HCT116 (cell line): ENCODE results near the gene DENND6A.

Source experiments
- ELF1 ChIP-seq: IDR thresholded peaks from 2 replicates; pipeline ENCODE4 v1.6.1; 2012; ENCODE audit warnings: low read depth, borderline replicate concordance
- EZH2 ChIP-seq: fragments of 200-600 bp; sonication (generic); IDR thresholded peaks from 2 replicates; pipeline ENCODE4 v1.6.1; 2017; ENCODE audit warnings: antibody characterized with exemption, mixed run types
- EZH2phosphoT487 ChIP-seq: fragments of 200-600 bp; IDR thresholded peaks from 2 replicates; pipeline ENCODE4 v1.6.1; 2018; ENCODE audit warnings: antibody characterized with exemption, borderline replicate concordance
- FOSL1 ChIP-seq: IDR thresholded peaks from 2 replicates; pipeline ENCODE4 v1.6.1; 2012; ENCODE audit warnings: low read depth
- JUND ChIP-seq: IDR thresholded peaks from 2 replicates; pipeline ENCODE4 v1.6.1; 2012
- POLR2A ChIP-seq: IDR thresholded peaks from 2 replicates; pipeline ENCODE4 v1.7.0; 2011; ENCODE audit warnings: borderline replicate concordance; ENCODE audit not compliant: insufficient read depth, insufficient read length; ENCODE audit errors: extremely low read depth
- POLR2AphosphoS5 ChIP-seq: IDR thresholded peaks from 2 replicates; pipeline ENCODE4 v1.6.1; 2011; ENCODE audit warnings: mild to moderate bottlenecking, low read depth, low read length, moderate library complexity
- RAD21 ChIP-seq: IDR thresholded peaks from 2 replicates; pipeline ENCODE4 v1.6.1; 2012; ENCODE audit warnings: low read depth, mild to moderate bottlenecking
- SP1 ChIP-seq: IDR thresholded peaks from 2 replicates; pipeline ENCODE4 v1.6.1; 2012; ENCODE audit warnings: low read depth
- SRF ChIP-seq: IDR thresholded peaks from 2 replicates; pipeline ENCODE4 v1.6.1; 2012; ENCODE audit warnings: low read depth
- YY1 ChIP-seq: IDR thresholded peaks from 2 replicates; pipeline ENCODE4 v1.6.1; 2011; ENCODE audit warnings: low read length, low read depth, moderate library complexity, mild to moderate bottlenecking; ENCODE audit not compliant: insufficient replicate concordance; ENCODE audit errors: extremely low read depth
- ZBTB33 ChIP-seq: IDR thresholded peaks from 2 replicates; pipeline ENCODE4 v1.6.1; 2011; ENCODE audit warnings: mild to moderate bottlenecking, low read length, moderate library complexity; ENCODE audit not compliant: insufficient replicate concordance; ENCODE audit errors: extremely low read depth
- ZFX ChIP-seq: fragments of 450-650 bp; IDR thresholded peaks from 2 replicates; pipeline ENCODE4 v1.6.1; 2017
- TF ChIP-seq, protein P1 (sequence below), 3 experiments: fragments of 200-600 bp in 1 of 3; sonication (generic) in 1 of 3; IDR thresholded peaks in 2 of 3; conservative IDR thresholded peaks in 1 of 3; 2 replicates each; pipeline ENCODE4 v1.5.1; 2012 to 2017; ENCODE audit warnings: low read depth in 2 of 3, low read length in 2 of 3, antibody characterized with exemption in 1 of 3, borderline replicate concordance in 1 of 3, control low read depth in 1 of 3, mild to moderate bottlenecking in 1 of 3, mixed read lengths in 1 of 3, mixed run types in 1 of 3, moderate library complexity in 1 of 3; ENCODE audit not compliant: insufficient read depth in 1 of 3

GRCh38 chr3:57658536-57658935 is 34.3 kb downstream of the DENND6A start:
- TF ChIP-seq POLR2A (no peak), YY1 (no peak), SP1 (no peak), ZFX (no peak), EZH2phosphoT487 (no peak), RAD21 (no peak), EZH2 (no peak), POLR2AphosphoS5 (no peak), ELF1 (no peak), ZBTB33 (no peak), SRF (no peak), JUND (no peak), FOSL1 (no peak)
- TF ChIP-seq, protein P1, sequence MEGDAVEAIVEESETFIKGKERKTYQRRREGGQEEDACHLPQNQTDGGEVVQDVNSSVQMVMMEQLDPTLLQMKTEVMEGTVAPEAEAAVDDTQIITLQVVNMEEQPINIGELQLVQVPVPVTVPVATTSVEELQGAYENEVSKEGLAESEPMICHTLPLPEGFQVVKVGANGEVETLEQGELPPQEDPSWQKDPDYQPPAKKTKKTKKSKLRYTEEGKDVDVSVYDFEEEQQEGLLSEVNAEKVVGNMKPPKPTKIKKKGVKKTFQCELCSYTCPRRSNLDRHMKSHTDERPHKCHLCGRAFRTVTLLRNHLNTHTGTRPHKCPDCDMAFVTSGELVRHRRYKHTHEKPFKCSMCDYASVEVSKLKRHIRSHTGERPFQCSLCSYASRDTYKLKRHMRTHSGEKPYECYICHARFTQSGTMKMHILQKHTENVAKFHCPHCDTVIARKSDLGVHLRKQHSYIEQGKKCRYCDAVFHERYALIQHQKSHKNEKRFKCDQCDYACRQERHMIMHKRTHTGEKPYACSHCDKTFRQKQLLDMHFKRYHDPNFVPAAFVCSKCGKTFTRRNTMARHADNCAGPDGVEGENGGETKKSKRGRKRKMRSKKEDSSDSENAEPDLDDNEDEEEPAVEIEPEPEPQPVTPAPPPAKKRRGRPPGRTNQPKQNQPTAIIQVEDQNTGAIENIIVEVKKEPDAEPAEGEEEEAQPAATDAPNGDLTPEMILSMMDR (IDR thresholded peaks at IDR 0.05 in 2 of 3, conservative IDR thresholded peaks at IDR 0.05 in 1 of 3; ENCODE audit: borderline replicate concordance in 1 of 3, insufficient read depth in 1 of 3, low read depth in 2 of 3, low read length in 2 of 3) = no peak
